ENCODE data around the gene TEX19.

- TF ChIP-seq CTCF (IDR thresholded peaks at IDR 0.05), result no peak
- TF ChIP-seq POLR2A (IDR thresholded peaks at IDR 0.05), result no peak
Observed at GRCh38 chr17:82351254-82351712, 7.8 kb upstream of the TEX19 start.
